Measurements from ENCODE around the gene MAP3K8. TPM values are rescaled to one million over a fixed set of nuclear protein-coding genes. Genes with fewer than 3 reads are reported as not detected.

MAP3K8 gene
- total RNA-seq, 1 experiment from 2014 or later: 13.8 TPM

DNA sequence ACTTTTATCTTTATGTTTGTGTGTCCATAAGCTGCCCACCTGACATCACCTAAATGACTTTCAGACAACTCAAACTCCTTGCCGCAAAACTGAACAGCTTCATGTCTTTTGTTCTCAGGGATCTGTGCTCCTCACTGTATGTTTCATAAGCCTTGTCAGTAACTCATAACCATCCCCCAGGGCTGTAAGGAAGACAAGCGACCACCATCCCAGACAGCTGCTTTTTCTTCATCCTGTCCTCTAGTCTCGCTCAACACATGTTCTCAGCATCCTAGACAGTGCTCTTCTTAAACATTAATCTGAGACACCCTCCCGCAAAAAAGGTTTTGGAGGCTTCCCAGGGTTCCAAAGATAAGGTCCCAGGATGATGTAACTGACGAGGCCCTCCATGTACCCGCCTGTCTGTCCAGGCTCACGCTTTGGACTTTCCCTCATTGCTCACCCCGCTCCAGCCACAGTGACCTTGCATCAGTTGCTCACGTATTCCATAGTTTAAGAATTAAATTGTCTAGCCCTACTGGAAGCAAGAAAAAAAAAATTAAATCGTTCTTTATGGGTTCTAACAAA lies 69.8 kb downstream of the MAP3K8 start:
- CTCF ChIA-PET: no interaction called here
- peaks cover 18% of the 10 kb centered on the region for H3K4me1 Mint-ChIP-seq
- TF ChIP-seq, protein P1, sequence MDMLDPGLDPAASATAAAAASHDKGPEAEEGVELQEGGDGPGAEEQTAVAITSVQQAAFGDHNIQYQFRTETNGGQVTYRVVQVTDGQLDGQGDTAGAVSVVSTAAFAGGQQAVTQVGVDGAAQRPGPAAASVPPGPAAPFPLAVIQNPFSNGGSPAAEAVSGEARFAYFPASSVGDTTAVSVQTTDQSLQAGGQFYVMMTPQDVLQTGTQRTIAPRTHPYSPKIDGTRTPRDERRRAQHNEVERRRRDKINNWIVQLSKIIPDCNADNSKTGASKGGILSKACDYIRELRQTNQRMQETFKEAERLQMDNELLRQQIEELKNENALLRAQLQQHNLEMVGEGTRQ (CRISPR knock-in tag; IDR thresholded peaks at IDR 0.05): no peak
- peak; percentile 90 for TF ChIP-seq GABPB1 (CRISPR knock-in tag; IDR thresholded peaks at IDR 0.05)
- no peaks in the 10 kb centered on the region for H3K27me3 Mint-ChIP-seq (ENCODE audit: low read depth)
- no peak overlapping the region for H3K27ac Mint-ChIP-seq
- no peak overlapping the region for H3K4me3 Mint-ChIP-seq
- no peak for ATAC-seq
- H3K9me3 Mint-ChIP-seq: peaks cover 3% of the 10 kb centered on the region; the same call in 1 of the 2 replicates
- POLR2A ChIA-PET: no interaction called here
- H3K36me3 Mint-ChIP-seq: no peaks in the 10 kb centered on the region
- DNase-seq (ENCODE audit: low spot score): no peak

DNA sequence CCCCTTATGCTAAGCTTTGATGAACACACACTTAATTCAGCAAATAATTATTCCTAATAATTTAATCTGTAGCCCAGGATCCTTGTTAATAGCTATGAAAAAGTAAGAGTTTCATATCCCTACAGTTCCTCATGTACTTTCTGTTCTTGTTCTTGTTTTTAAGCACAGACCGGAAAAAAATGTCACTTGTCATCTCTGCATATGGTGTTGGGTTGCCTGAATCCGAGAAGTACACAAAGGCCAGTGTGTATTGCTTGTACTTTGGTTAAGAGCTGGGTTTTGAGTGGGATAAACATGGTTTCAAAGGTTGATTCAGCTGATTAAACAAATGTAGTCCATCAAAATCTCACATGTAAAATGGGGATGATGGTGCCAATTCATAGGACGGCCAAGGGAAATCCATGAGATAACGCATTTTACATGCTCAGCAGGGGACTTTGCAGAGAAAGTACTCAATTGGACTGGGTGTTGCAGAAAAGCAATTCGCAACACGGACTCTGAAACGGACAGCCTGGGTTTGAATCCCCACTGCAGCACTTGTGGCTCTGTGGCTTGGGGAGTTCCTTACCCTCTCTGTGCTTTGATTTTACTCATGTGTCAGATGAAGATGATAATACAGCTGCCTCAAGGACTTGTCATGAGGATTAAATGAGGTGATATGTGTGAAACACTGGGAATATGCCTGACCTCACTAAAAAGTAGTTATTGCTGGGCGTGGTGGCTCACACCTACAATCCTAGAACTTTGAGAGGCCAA lies 71.7 kb downstream of the MAP3K8 start:
- Mint-ChIP-seq H3K27me3 (ENCODE audit: low read depth) (no peaks in the 10 kb centered on the region), H3K9me3 (peaks cover 3% of the 10 kb centered on the region; the same call in 1 of the 2 replicates), H3K27ac (peak overlapping the region; percentile 29; the same call in 1 of the 2 replicates), H3K4me3 (no peak overlapping the region), H3K36me3 (no peaks in the 10 kb centered on the region), H3K4me1 (peaks cover 14% of the 10 kb centered on the region)
- CTCF ChIA-PET: interaction anchor here (2.0 kb wide), 1 partner anchor 75 kb away, joined by 4 read pairs; no protein-coding TSS in a partner anchor
- no peak for DNase-seq (ENCODE audit: low spot score)
- ATAC-seq: no peak
- POLR2A ChIA-PET: no interaction called here
- TF ChIP-seq, protein P2, sequence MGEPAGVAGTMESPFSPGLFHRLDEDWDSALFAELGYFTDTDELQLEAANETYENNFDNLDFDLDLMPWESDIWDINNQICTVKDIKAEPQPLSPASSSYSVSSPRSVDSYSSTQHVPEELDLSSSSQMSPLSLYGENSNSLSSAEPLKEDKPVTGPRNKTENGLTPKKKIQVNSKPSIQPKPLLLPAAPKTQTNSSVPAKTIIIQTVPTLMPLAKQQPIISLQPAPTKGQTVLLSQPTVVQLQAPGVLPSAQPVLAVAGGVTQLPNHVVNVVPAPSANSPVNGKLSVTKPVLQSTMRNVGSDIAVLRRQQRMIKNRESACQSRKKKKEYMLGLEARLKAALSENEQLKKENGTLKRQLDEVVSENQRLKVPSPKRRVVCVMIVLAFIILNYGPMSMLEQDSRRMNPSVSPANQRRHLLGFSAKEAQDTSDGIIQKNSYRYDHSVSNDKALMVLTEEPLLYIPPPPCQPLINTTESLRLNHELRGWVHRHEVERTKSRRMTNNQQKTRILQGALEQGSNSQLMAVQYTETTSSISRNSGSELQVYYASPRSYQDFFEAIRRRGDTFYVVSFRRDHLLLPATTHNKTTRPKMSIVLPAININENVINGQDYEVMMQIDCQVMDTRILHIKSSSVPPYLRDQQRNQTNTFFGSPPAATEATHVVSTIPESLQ (CRISPR knock-in tag; IDR thresholded peaks at IDR 0.05): no peak
- TF ChIP-seq JAZF1 (CRISPR knock-in tag; IDR thresholded peaks at IDR 0.05) (no peak), ZNF317 (CRISPR knock-in tag; IDR thresholded peaks at IDR 0.05; ENCODE audit: borderline replicate concordance, low read depth) (no peak), HMGA2 (CRISPR knock-in tag; IDR thresholded peaks at IDR 0.05) (no peak), JUN (CRISPR knock-in tag; IDR thresholded peaks at IDR 0.05) (no peak), SOX15 (CRISPR knock-in tag; IDR thresholded peaks at IDR 0.05) (no peak), SP1 (CRISPR knock-in tag; conservative IDR thresholded peaks at IDR 0.05) (no peak)
- TF ChIP-seq, protein P3, sequence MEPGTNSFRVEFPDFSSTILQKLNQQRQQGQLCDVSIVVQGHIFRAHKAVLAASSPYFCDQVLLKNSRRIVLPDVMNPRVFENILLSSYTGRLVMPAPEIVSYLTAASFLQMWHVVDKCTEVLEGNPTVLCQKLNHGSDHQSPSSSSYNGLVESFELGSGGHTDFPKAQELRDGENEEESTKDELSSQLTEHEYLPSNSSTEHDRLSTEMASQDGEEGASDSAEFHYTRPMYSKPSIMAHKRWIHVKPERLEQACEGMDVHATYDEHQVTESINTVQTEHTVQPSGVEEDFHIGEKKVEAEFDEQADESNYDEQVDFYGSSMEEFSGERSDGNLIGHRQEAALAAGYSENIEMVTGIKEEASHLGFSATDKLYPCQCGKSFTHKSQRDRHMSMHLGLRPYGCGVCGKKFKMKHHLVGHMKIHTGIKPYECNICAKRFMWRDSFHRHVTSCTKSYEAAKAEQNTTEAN (CRISPR knock-in tag; IDR thresholded peaks at IDR 0.05): no peak
- TF ChIP-seq, protein P4, sequence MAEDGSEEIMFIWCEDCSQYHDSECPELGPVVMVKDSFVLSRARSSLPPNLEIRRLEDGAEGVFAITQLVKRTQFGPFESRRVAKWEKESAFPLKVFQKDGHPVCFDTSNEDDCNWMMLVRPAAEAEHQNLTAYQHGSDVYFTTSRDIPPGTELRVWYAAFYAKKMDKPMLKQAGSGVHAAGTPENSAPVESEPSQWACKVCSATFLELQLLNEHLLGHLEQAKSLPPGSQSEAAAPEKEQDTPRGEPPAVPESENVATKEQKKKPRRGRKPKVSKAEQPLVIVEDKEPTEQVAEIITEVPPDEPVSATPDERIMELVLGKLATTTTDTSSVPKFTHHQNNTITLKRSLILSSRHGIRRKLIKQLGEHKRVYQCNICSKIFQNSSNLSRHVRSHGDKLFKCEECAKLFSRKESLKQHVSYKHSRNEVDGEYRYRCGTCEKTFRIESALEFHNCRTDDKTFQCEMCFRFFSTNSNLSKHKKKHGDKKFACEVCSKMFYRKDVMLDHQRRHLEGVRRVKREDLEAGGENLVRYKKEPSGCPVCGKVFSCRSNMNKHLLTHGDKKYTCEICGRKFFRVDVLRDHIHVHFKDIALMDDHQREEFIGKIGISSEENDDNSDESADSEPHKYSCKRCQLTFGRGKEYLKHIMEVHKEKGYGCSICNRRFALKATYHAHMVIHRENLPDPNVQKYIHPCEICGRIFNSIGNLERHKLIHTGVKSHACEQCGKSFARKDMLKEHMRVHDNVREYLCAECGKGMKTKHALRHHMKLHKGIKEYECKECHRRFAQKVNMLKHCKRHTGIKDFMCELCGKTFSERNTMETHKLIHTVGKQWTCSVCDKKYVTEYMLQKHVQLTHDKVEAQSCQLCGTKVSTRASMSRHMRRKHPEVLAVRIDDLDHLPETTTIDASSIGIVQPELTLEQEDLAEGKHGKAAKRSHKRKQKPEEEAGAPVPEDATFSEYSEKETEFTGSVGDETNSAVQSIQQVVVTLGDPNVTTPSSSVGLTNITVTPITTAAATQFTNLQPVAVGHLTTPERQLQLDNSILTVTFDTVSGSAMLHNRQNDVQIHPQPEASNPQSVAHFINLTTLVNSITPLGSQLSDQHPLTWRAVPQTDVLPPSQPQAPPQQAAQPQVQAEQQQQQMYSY (CRISPR knock-in tag; IDR thresholded peaks at IDR 0.05): no peak

DNA sequence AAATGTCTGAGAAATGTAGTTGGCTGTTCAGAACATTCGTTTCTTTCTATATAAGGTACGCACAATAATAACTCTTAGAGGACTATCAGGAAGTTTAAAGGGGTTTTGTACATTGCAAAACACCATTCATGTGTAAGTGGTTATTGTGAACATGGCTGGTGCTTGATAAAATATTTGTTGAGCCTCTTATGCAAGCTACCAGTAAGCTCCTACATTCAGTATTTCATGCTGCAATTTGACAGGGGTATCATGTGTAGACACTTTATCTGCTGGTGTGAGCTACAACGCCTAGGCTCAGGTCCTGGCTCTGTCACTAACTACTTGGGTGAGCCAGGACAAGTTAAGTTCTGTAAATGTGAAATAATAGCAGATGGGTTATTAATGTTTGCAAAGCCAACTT lies 75.5 kb downstream of the MAP3K8 start:
- DNase-seq (ENCODE audit: low spot score): no peak
- Mint-ChIP-seq H3K9me3 (peaks cover under 1% of the 10 kb centered on the region; the same call in 1 of the 2 replicates), H3K36me3 (no peaks in the 10 kb centered on the region), H3K4me1 (no peaks in the 10 kb centered on the region), H3K4me3 (no peak overlapping the region), H3K27me3 (ENCODE audit: low read depth) (no peaks in the 10 kb centered on the region), H3K27ac (no peak overlapping the region)
- ChIA-PET CTCF (interaction anchor here (1.1 to 1.2 kb wide), 2 partner anchors 150 to 152 kb away, joined by 3 read pairs; no protein-coding TSS in a partner anchor), POLR2A (no interaction called here)
- ATAC-seq: no peak
- TF ChIP-seq, protein P2 (CRISPR knock-in tag; IDR thresholded peaks at IDR 0.05): no peak
- no peak for TF ChIP-seq NFATC4 (CRISPR knock-in tag; IDR thresholded peaks at IDR 0.05)
- TF ChIP-seq ATF1 (CRISPR knock-in tag; IDR thresholded peaks at IDR 0.05): no peak
- TF ChIP-seq, protein P5, sequence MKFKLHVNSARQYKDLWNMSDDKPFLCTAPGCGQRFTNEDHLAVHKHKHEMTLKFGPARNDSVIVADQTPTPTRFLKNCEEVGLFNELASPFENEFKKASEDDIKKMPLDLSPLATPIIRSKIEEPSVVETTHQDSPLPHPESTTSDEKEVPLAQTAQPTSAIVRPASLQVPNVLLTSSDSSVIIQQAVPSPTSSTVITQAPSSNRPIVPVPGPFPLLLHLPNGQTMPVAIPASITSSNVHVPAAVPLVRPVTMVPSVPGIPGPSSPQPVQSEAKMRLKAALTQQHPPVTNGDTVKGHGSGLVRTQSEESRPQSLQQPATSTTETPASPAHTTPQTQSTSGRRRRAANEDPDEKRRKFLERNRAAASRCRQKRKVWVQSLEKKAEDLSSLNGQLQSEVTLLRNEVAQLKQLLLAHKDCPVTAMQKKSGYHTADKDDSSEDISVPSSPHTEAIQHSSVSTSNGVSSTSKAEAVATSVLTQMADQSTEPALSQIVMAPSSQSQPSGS (CRISPR knock-in tag; IDR thresholded peaks at IDR 0.05; ENCODE audit: borderline replicate concordance, low read depth): no peak
- no peak for TF ChIP-seq NFE2L1 (CRISPR knock-in tag; IDR thresholded peaks at IDR 0.05)
- TF ChIP-seq, protein P6, sequence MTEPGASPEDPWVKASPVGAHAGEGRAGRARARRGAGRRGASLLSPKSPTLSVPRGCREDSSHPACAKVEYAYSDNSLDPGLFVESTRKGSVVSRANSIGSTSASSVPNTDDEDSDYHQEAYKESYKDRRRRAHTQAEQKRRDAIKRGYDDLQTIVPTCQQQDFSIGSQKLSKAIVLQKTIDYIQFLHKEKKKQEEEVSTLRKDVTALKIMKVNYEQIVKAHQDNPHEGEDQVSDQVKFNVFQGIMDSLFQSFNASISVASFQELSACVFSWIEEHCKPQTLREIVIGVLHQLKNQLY (CRISPR knock-in tag; IDR thresholded peaks at IDR 0.05): no peak
- no peak for TF ChIP-seq ETV6 (CRISPR knock-in tag; IDR thresholded peaks at IDR 0.05)
- no peak for TF ChIP-seq FOXK1 (CRISPR knock-in tag; IDR thresholded peaks at IDR 0.05)
- no peak for TF ChIP-seq GABPB1 (CRISPR knock-in tag; IDR thresholded peaks at IDR 0.05)
- no peak for TF ChIP-seq ESRRA (CRISPR knock-in tag; IDR thresholded peaks at IDR 0.05; ENCODE audit: borderline replicate concordance)
